SW480 (cell line): ENCODE results near the gene ARHGAP18.
A peak's percentile ranks its signal among the peaks of the same experiment; 100 is the strongest.

ENCODE experiments used
- DNase-seq: peaks from one replicate; pipeline ENCODE4 v3.0.0-alpha.2; 2016; ENCODE audit warnings: low spot score

The ARHGAP18 gene

GRCh38 chr6:129643176-129643575 is 66.8 kb downstream of the ARHGAP18 start:
- DNase-seq = no peak

DNA sequence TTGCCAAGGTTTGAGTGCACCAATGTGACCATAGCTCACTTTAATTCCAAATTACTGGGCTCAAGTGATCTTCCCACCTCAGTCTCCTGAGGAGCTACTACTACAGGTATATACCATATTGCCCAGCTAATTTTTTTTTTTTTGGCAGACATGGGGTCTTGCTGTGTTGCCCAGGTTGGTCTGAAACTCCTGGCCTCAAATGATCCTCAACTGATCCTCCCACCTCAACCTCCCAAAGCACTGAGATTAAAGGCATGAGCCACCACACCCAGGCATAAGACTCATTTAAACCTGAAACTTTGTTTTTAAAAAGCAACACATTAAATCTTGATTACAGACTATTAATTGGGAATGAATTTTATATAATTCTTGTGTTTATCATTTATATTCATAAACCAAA is 67.7 kb downstream of the ARHGAP18 start:
- no peak for DNase-seq

- DNase-seq = peak; percentile 55
These were observed 68.6 kb downstream of the ARHGAP18 start for GRCh38 chr6:129641344-129641743.

DNA sequence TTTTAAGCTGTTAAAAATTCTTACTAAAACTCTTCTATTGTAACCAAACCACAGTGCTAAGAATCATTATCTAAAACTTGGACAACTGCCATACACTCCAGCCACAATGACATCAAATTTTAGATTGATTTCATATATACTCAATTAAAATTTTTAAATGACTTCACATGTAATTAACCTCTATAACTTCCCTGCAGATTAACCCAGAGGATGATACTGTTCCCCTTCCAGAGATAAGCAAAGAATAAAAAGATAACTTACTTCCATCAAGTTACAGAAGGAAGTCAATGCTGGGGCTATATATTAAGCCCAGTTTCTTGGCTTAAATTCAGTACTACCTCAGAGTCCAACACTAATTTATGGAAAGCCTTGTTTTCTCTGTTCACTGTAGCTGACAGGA is 71.3 kb downstream of the ARHGAP18 start:
- DNase-seq = no peak

DNA sequence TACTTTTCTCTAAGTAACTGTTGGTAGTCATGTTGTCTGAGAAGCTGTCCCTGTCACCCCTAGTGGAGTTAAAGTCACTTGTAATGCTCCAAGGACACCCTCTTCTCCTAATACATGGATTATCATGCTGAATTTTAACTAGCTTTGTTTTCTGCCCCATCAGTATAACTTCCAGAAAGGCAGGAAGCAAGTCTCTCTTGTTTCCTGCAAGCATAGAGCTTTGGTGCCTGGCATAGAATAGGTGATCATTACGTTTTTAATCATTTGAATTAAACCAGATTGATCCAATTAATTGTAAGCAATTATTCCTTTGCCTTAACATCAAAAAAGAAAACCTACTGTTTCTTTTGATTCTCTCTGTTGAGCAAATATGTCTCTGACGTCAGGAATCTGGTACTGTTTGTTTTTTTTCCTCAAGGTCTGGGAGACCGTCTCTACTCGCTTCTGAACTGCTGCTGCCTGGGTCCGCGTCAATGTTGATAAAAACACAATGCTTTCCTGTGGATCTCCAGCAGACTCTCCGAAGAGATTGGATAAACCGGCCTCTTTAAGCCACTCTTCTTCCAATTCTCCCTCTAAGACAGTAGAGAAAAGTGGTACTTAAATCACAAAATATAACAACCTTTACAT is 71.8 kb downstream of the ARHGAP18 start:
- no peak for DNase-seq

- DNase-seq = no peak
These were observed 72.5 kb downstream of the ARHGAP18 start for GRCh38 chr6:129637340-129638054.

- DNase-seq = no peak
These were observed 74.4 kb downstream of the ARHGAP18 start for GRCh38 chr6:129635396-129636130.

GRCh38 chr6:129634411-129635230 is 75.4 kb downstream of the ARHGAP18 start:
- no peak for DNase-seq

DNA sequence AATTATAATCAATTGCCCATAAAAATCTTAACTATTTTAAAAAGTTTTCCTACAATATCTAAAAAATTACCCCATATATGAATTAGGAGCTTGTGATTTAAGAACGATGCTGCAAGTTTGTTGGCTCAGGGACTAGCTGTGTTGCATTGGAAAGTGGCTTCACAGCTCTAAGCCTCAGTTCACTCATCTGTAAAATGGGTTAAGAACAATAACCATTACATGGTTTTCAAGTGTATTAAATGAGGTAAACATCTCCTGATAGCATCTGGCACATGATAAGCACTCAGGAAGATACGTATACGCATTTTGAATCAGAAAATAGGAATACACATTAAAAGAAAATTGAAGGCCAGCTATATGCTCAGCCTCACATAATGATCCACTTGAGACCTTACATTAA is 76.4 kb downstream of the ARHGAP18 start:
- no peak for DNase-seq

GRCh38 chr6:129632172-129632613 is 77.8 kb downstream of the ARHGAP18 start:
- no peak for DNase-seq

GRCh38 chr6:129631070-129631469 is 78.9 kb downstream of the ARHGAP18 start:
- DNase-seq = no peak

DNA sequence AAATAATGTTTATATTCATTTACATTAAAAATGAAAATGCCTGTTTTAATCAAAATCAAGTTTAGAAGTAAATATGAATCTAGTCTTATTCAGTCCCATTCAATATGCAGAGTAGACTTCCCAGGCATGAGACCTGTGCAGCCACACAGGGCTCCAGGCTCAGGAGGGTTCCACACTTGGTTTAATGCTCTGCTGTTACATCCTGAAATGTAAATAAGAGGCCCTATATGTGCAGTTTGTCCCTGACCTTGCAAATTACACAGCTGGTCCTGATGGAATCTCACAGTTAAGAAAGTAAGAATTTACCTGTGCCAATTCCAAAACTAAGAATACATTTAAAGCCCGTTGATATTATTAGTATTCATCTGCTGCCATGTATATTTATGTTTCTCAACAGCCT is 79.4 kb downstream of the ARHGAP18 start:
- no peak for DNase-seq

DNA sequence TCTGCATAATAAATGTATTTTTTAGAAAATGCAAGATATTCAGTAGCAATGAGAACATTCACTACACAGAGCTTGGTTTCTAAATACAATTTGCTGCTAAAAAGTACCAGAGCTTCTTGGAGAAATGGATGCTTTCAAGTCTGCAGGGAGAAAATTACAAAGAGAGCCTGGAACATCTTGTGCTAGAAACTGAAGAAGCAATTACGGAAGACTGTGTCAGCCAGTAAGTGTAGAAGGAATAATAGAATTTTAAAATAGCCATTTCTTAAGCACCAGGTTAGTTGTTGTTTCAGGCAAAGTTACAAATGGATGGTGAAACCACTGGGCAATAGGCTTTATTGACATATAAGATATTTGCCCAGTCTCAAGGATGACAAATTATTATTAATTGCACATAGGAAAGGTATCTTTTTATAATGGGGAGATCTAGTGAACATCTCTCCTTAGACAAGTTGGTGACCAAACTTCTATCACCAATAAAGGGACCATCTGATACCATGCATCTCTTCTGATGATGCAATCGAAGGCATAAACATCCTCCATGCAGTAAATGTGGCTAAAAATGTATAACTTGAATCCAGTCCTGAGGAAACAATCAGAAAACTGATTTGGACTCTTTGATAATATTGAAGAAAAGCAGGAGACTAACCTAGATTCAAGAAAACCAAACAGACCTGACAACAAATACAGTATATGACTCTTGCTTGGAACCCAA is 81.7 kb downstream of the ARHGAP18 start:
- no peak for DNase-seq

DNA sequence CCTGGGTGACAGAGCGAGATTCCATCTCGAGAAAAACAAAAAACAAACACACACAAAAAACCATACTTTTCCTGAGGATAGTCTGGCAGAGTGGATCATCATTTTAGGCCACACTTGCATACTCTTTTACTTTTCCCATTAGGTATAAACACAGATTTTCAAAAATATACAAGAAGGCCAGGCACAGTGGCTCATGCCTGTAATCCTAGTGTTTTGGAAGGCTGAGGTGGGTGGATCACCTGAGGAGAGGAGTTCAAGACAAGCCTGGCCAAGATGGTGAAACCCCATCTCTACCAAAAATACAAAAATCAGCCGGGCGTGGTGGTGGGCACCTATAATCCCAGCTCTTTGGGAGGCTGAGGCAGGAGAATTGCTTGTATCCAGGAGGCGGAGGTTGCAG is 85.5 kb downstream of the ARHGAP18 start:
- no peak for DNase-seq

- no peak for DNase-seq
These were observed 86.8 kb downstream of the ARHGAP18 start for GRCh38 chr6:129623008-129623732.

- DNase-seq = no peak
These were observed 88.7 kb downstream of the ARHGAP18 start for GRCh38 chr6:129621252-129621651.

DNA sequence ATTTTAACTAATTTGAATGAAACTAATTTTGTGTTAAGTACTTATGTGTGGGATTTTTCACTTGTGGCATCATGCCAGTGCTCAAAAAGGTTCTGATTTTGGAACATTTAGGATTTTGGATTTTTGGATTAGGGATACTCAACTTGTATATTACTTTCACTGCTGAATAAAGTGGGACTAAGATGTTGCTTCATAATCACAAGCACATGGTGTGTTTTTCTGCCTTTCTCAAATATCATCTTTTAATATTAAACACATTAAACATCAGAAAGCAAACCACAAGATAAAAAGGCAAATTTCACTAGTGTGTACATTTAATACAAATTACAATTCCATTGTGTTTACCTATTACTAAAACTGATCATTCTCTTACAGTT is 89.8 kb downstream of the ARHGAP18 start:
- DNase-seq = no peak

GRCh38 chr6:129619579-129620233 is 90.3 kb downstream of the ARHGAP18 start:
- no peak for DNase-seq

DNA sequence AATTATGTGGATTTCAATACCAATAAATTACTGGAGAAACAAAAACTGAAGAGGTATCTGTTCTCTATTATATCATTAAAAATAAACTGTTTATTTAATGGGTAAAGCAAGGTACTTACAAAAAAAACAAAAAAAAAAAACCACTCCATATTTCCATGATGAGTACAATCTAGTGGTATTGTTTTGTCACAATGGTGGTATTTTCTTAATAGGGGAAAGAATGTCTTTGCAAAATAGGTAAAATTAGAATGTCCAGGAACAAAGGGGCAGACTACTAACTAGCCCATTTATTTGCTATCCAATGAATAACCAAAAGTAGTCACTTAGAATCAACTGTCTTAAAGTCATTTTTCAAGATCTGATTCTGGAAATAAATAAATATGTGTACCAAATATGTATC is 92.0 kb downstream of the ARHGAP18 start:
- no peak for DNase-seq

- DNase-seq = no peak
These were observed 94.5 kb downstream of the ARHGAP18 start for GRCh38 chr6:129615496-129615895.
